ENCODE measurements around the gene ZNF304. TPM values are rescaled to one million over a fixed set of nuclear protein-coding genes. Genes with fewer than 3 reads are reported as not detected.

The ZNF304 gene
- total and polyA plus RNA-seq, 2 experiments from 2014 or later = 3.5 to 12.4 TPM

- peak; percentile 95 for TF ChIP-seq ETS1 (IDR thresholded peaks at IDR 0.05)
Observed at GRCh38 chr19:57362997-57363687, 12.1 kb downstream of the ZNF304 start, which contains the start of the genes TRAPPC2B and ZNF547 (continued).

GRCh38 chr19:57363688-57364181, 12.7 kb downstream of the ZNF304 start:
- H3K27ac ChIP-seq (ENCODE audit: low read depth) = peak overlapping the region; percentile 53; the same call in 1 of the 2 replicates
- H2AFZ ChIP-seq = no peak overlapping the region
- H3K36me3 ChIP-seq (ENCODE audit: insufficient read depth) = no peaks in the 10 kb centered on the region
- Mint-ChIP-seq H3K4me1 (peaks cover 7% of the 10 kb centered on the region), H3K9me3 (no peaks in the 10 kb centered on the region), H3K27ac (peak overlapping the region; percentile 97), H3K36me3 (ENCODE audit: low read depth) (no peaks in the 10 kb centered on the region; the same call in 2 of the 3 replicates), H3K27me3 (ENCODE audit: insufficient read depth, low read depth, poor library complexity) (peaks cover 3% of the 10 kb centered on the region), H3K4me3 (peak overlapping the region; percentile 98)
- peak; percentile 50 for ATAC-seq
- no peaks in the 10 kb centered on the region for H3K27me3 ChIP-seq (ENCODE audit: insufficient read depth)
- peak overlapping the region; percentile 72 for H3K4me3 ChIP-seq
- no peaks in the 10 kb centered on the region for H3K9me2 ChIP-seq (ENCODE audit: insufficient read depth)
- peak overlapping the region; percentile 93 for H3K4me2 ChIP-seq
- peaks cover 13% of the 10 kb centered on the region for H3K79me2 ChIP-seq (replicated peaks; ENCODE audit: insufficient read depth)
- peak; percentile 15 for DNase-seq (ENCODE audit: low spot score)
- no peaks in the 10 kb centered on the region for H4K20me1 ChIP-seq (replicated peaks; ENCODE audit: insufficient read depth)
- no peaks in the 10 kb centered on the region for H3K4me1 ChIP-seq (ENCODE audit: insufficient read depth)
- H3F3A ChIP-seq (replicated peaks; ENCODE audit: low read depth) = no peaks in the 10 kb centered on the region
- TF ChIP-seq CTCF (conservative IDR thresholded peaks at IDR 0.05; ENCODE audit: low read depth in 2 of 2) = no peak
- no peak for TF ChIP-seq EZH2phosphoT487 (IDR thresholded peaks at IDR 0.05; ENCODE audit: unreplicated experiment)
- no peak for TF ChIP-seq ZNF331 (CRISPR knock-in tag; IDR thresholded peaks at IDR 0.05; ENCODE audit: low read depth)
- TF ChIP-seq STAT1 (IDR thresholded peaks at IDR 0.05; ENCODE audit: unreplicated experiment) = no peak
- no peak for TF ChIP-seq NANOG (IDR thresholded peaks at IDR 0.05; ENCODE audit: borderline replicate concordance)
- no peak for TF ChIP-seq JUNB (IDR thresholded peaks at IDR 0.05; ENCODE audit: unreplicated experiment)
- no peak for TF ChIP-seq CREB1 (CRISPR knock-in tag; IDR thresholded peaks at IDR 0.05; ENCODE audit: low read depth)
- no peak for TF ChIP-seq POLR2AphosphoS5 (IDR thresholded peaks at IDR 0.05; ENCODE audit: low read depth)
- TF ChIP-seq EZH2 (IDR thresholded peaks at IDR 0.05; ENCODE audit: low read depth, unreplicated experiment) = no peak
- TF ChIP-seq ETS1 (IDR thresholded peaks at IDR 0.05) = no peak
- TF ChIP-seq REST (IDR thresholded peaks at IDR 0.05; ENCODE audit: unreplicated experiment) = no peak

Measured in GM23338 (cell line).